ENCODE results near the gene WDFY2.

- TF ChIP-seq CTCF (IDR thresholded peaks at IDR 0.05; ENCODE audit: insufficient read depth, low read length, poor library complexity, severe bottlenecking) (no peak), EZH2phosphoT487 (conservative IDR thresholded peaks at IDR 0.05; ENCODE audit: low read length) (no peak)
These were observed 54.1 kb downstream of the WDFY2 start for GRCh38 chr13:51638216-51638871.
